H1 (cell line): ENCODE data around the gene SIM2. TPM values are rescaled to one million over a fixed set of nuclear protein-coding genes. Genes with fewer than 3 reads are reported as not detected.

Experiments
- CTCF ChIA-PET: fragments of 300-600 bp; sonication (Branson Sonifier 250); formaldehyde crosslinking; loops from one replicate; lab custom pipeline; 2021; ENCODE audit not compliant: partially characterized antibody; lab: Charles Lee
- POLR2A ChIA-PET: fragments of 300-600 bp; sonication (Branson Sonifier 250); formaldehyde crosslinking; loops from one replicate; lab custom pipeline; 2021; ENCODE audit warnings: inconsistent platforms; ENCODE audit not compliant: partially characterized antibody; lab: Charles Lee
- DNase-seq, 2 experiments: peaks; one replicate each; pipeline versions ENCODE4 v3.0.0 to v3.0.0-alpha.2; 2010 to 2022; ENCODE audit warnings: low spot score in 2 of 2, low read depth in 1 of 2, mixed read lengths in 1 of 2
- FAIRE-seq: peaks from 2 replicates; lab custom pipeline; 2011; peaks lifted over from hg19 to GRCh38; lab: Jason Lieb, UNC
- H2AFZ ChIP-seq: 2 replicates; pipeline ENCODE4 v1.8.1; 2012; ENCODE audit warnings: low read length, inconsistent platforms
- H2AK5ac ChIP-seq: 2 replicates; pipeline ENCODE4 v1.6.1; 2013; ENCODE audit warnings: low read depth, low read length
- H2BK120ac ChIP-seq: replicated peaks from 2 replicates; pipeline ENCODE3; 2013; ENCODE audit warnings: low read depth, low read length, inconsistent platforms
- H2BK12ac ChIP-seq: 2 replicates; pipeline ENCODE4 v1.6.1; 2013; ENCODE audit warnings: low read depth, low read length
- H2BK15ac ChIP-seq: 2 replicates; pipeline ENCODE4 v1.6.1; 2013; ENCODE audit warnings: low read length
- H2BK20ac ChIP-seq: 2 replicates; pipeline ENCODE4 v1.6.1; 2013; ENCODE audit warnings: low read length
- H2BK5ac ChIP-seq: 2 replicates; pipeline ENCODE4 v1.6.1; 2013; ENCODE audit warnings: low read depth, low read length
- H3K14ac ChIP-seq: 2 replicates; pipeline ENCODE4 v1.6.1; 2013; ENCODE audit warnings: inconsistent platforms; ENCODE audit not compliant: insufficient read length
- H3K18ac ChIP-seq: 2 replicates; pipeline ENCODE4 v1.6.1; 2013; ENCODE audit warnings: low read length; ENCODE audit errors: extremely low read depth
- H3K23ac ChIP-seq: 2 replicates; pipeline ENCODE4 v1.6.1; 2013; ENCODE audit warnings: inconsistent platforms; ENCODE audit not compliant: insufficient read length
- H3K23me2 ChIP-seq: 2 replicates; pipeline ENCODE4 v1.6.1; 2013; ENCODE audit warnings: low read depth, low read length
- H3K27ac ChIP-seq: 2 replicates; pipeline ENCODE4 v1.6.1; 2011; ENCODE audit warnings: low read depth, low read length, inconsistent platforms
- H3K27me3 ChIP-seq, 4 experiments: replicated peaks in 1 of 4; 1 replicate in 1 of 4; 2 replicates in 3 of 4; pipeline versions ENCODE4 v1.6.1 to v1.8.1; 2011 to 2013; ENCODE audit warnings: low read length in 3 of 4, mild to moderate bottlenecking in 3 of 4, inconsistent platforms in 2 of 4, mixed read lengths in 2 of 4, moderate library complexity in 1 of 4; ENCODE audit not compliant: control insufficient read depth in 3 of 4, insufficient read depth in 3 of 4; ENCODE audit errors: extremely low read depth in 1 of 4
- H3K36me3 ChIP-seq, 4 experiments: 2 replicates each; pipeline versions ENCODE4 v1.6.1 to v1.8.1; 2011 to 2013; ENCODE audit warnings: mild to moderate bottlenecking in 4 of 4, low read length in 3 of 4, moderate library complexity in 2 of 4, control low read depth in 1 of 4, inconsistent platforms in 1 of 4; ENCODE audit not compliant: insufficient read depth in 4 of 4, control insufficient read depth in 2 of 4
- H3K4ac ChIP-seq: replicated peaks from 2 replicates; pipeline ENCODE3; 2013; ENCODE audit warnings: low read length, low read depth, mixed read lengths, inconsistent platforms; ENCODE audit not compliant: insufficient read length
- H3K4me1 ChIP-seq, 4 experiments: replicated peaks in 1 of 4; 1 replicate in 1 of 4; 2 replicates in 3 of 4; pipeline versions ENCODE4 v1.6.1 to v1.8.1; 2011 to 2013; ENCODE audit warnings: low read length in 3 of 4, inconsistent platforms in 2 of 4, mixed read lengths in 1 of 4; ENCODE audit not compliant: insufficient read depth in 4 of 4, control insufficient read depth in 3 of 4
- H3K4me2 ChIP-seq, 2 experiments: 2 replicates each; pipeline versions ENCODE4 v1.6.1 to v1.8.1; 2011 to 2013; ENCODE audit warnings: low read depth in 2 of 2, low read length in 2 of 2, control low read depth in 1 of 2, inconsistent platforms in 1 of 2, mild to moderate bottlenecking in 1 of 2; ENCODE audit not compliant: insufficient read depth in 1 of 2
- H3K4me3 ChIP-seq, 4 experiments: fragments of 200-600, 300-600 bp in 1 of 4; sonication (generic), shearing (Covaris generic), sonication (Bioruptor Twin) in 1 of 4; 2 replicates each; pipeline versions ENCODE4 v1.5.1 to v1.8.1; 2011 to 2016; ENCODE audit warnings: low read length in 4 of 4, low read depth in 3 of 4, control low read depth in 2 of 4, inconsistent platforms in 2 of 4, mild to moderate bottlenecking in 2 of 4, mixed read lengths in 1 of 4, moderate library complexity in 1 of 4; ENCODE audit not compliant: insufficient read depth in 2 of 4; ENCODE audit errors: extremely low read depth in 1 of 4
- H3K56ac ChIP-seq: replicated peaks from 2 replicates; pipeline ENCODE3; 2013; ENCODE audit warnings: low read depth, mild to moderate bottlenecking, mixed read lengths, low read length, inconsistent platforms; ENCODE audit not compliant: insufficient read length
- H3K79me1 ChIP-seq: 2 replicates; pipeline ENCODE4 v1.6.1; 2013; ENCODE audit warnings: low read depth, low read length, control low read depth
- H3K79me2 ChIP-seq, 2 experiments: 2 replicates each; pipeline versions ENCODE4 v1.6.1 to v1.8.1; 2012 to 2013; ENCODE audit warnings: low read length in 2 of 2, mild to moderate bottlenecking in 2 of 2, inconsistent platforms in 1 of 2; ENCODE audit not compliant: insufficient read depth in 2 of 2, control insufficient read depth in 1 of 2
- H3K9ac ChIP-seq, 4 experiments: replicated peaks in 1 of 4; 1 replicate in 1 of 4; 2 replicates in 3 of 4; pipeline versions ENCODE4 v1.6.1 to v1.8.1; 2011 to 2013; ENCODE audit warnings: low read depth in 3 of 4, low read length in 3 of 4, control low read depth in 2 of 4, mild to moderate bottlenecking in 2 of 4, moderate library complexity in 2 of 4, inconsistent platforms in 1 of 4; ENCODE audit errors: extremely low read depth in 1 of 4
- H3K9me3 ChIP-seq, 2 experiments: 2 replicates each; pipeline versions ENCODE4 v1.6.1 to v1.8.1; 2012 to 2013; ENCODE audit warnings: mild to moderate bottlenecking in 2 of 2, moderate library complexity in 2 of 2, control low read depth in 1 of 2, inconsistent platforms in 1 of 2, low read depth in 1 of 2, low read length in 1 of 2, mixed read lengths in 1 of 2; ENCODE audit not compliant: insufficient read depth in 2 of 2
- H4K20me1 ChIP-seq, 2 experiments: replicated peaks in 1 of 2; 2 replicates each; pipeline versions ENCODE3 to v1.8.1; 2011 to 2013; ENCODE audit warnings: inconsistent platforms in 2 of 2, low read length in 2 of 2, mild to moderate bottlenecking in 1 of 2; ENCODE audit not compliant: insufficient read depth in 2 of 2, control insufficient read depth in 1 of 2
- H4K5ac ChIP-seq: 2 replicates; pipeline ENCODE4 v1.6.1; 2013; ENCODE audit warnings: low read length, low read depth, mixed read lengths, inconsistent platforms; ENCODE audit not compliant: insufficient read length
- H4K8ac ChIP-seq: 2 replicates; pipeline ENCODE4 v1.8.0; 2013; ENCODE audit warnings: mild to moderate bottlenecking, moderate library complexity, low read length, inconsistent platforms; ENCODE audit not compliant: insufficient read depth; ENCODE audit errors: extremely low read depth
- H4K91ac ChIP-seq: replicated peaks from 2 replicates; pipeline ENCODE3; 2013; ENCODE audit warnings: low read length, mixed read lengths, inconsistent platforms; ENCODE audit not compliant: insufficient read length
- EZH2 ChIP-seq: fragments of 200-600 bp; sonication (generic); IDR thresholded peaks from 2 replicates; pipeline ENCODE4 v1.7.1; 2012; ENCODE audit warnings: low read depth, mild to moderate bottlenecking, moderate library complexity, low read length, inconsistent platforms; ENCODE audit not compliant: severe bottlenecking
- HDAC2 ChIP-seq, 2 experiments: fragments of 300-600 bp in 1 of 2; sonication (generic) in 1 of 2; IDR thresholded peaks; 2 replicates each; pipeline ENCODE4 v1.6.1; 2011 to 2012; ENCODE audit warnings: low read depth in 2 of 2, low read length in 2 of 2, mild to moderate bottlenecking in 2 of 2, moderate library complexity in 2 of 2, borderline replicate concordance in 1 of 2, inconsistent platforms in 1 of 2
- JUN ChIP-seq: IDR thresholded peaks from 2 replicates; pipeline ENCODE4 v1.6.1; 2011; ENCODE audit warnings: low read depth, mild to moderate bottlenecking, improper control_type of control experiment, low read length
- MAFK ChIP-seq: IDR thresholded peaks from 2 replicates; pipeline ENCODE4 v1.6.1; 2012; ENCODE audit warnings: low read depth, mild to moderate bottlenecking, improper control_type of control experiment, low read length
- PHF8 ChIP-seq: fragments of 200-600 bp; sonication (generic); conservative IDR thresholded peaks from 2 replicates; pipeline ENCODE4 v1.7.1; 2012; ENCODE audit warnings: low read depth, mild to moderate bottlenecking, inconsistent platforms, low read length, moderate library complexity
- POLR2AphosphoS5 ChIP-seq: IDR thresholded peaks from 2 replicates; pipeline ENCODE4 v1.6.1; 2011; ENCODE audit warnings: low read depth, low read length
- RBBP5 ChIP-seq: IDR thresholded peaks from 2 replicates; pipeline ENCODE4 v1.7.1; 2012; ENCODE audit warnings: low read depth, mild to moderate bottlenecking, inconsistent platforms, low read length, moderate library complexity, borderline replicate concordance
- RXRA ChIP-seq: IDR thresholded peaks from 2 replicates; pipeline ENCODE4 v1.6.1; 2011; ENCODE audit warnings: low read depth, mild to moderate bottlenecking, low read length, moderate library complexity; ENCODE audit not compliant: insufficient read depth
- SP1 ChIP-seq: IDR thresholded peaks from 2 replicates; pipeline ENCODE4 v1.6.1; 2011; ENCODE audit warnings: low read depth, low read length
- WGBS, 2 experiments: shearing (Covaris generic) in 1 of 2; methylation state at CpG; one replicate each; pipeline versions ENCODE4 v1.1.6 to v1.1.7; 2013 to 2015; ENCODE audit warnings: low lambda C conversion rate in 2 of 2, mixed read lengths in 2 of 2, inconsistent platforms in 1 of 2, low coverage in 1 of 2, missing lambda C conversion rate in 1 of 2; ENCODE audit not compliant: insufficient replicate concordance in 2 of 2, insufficient coverage in 1 of 2, insufficient read length in 1 of 2; ENCODE audit errors: extremely low coverage in 1 of 2, missing lambda C conversion rate in 1 of 2; 5-methylcytosine and 5-hydroxymethylcytosine counted together
- polyA plus RNA-seq, 7 experiments: library from polyadenylated mRNA; depleted of rRNA in 3 of 7; stranded (reverse) in 5 of 7; unstranded in 2 of 7; fragments of >200 nt in 5 of 7; fragments of 200-250 nt in 2 of 7; gene quantifications; 1 replicate in 5 of 7; 2 replicates in 1 of 7; 4 replicates in 1 of 7; pipeline versions ENCODE4 v1.2.1 to v1.2.3, GENCODE V29; 2011 to 2013; ENCODE audit warnings: missing spikeins in 2 of 7, mixed read lengths in 2 of 7
- total RNA-seq: library from RNA; stranded (reverse); fragmentation: NEBNext Ultra II Directional; extraction: Animal tissue kit (Norgen Biotek cat#: 25700); gene quantifications from 2 replicates; pipeline ENCODE4 v1.2.1, GENCODE V29; 2021

SIM2 gene
- total and polyA plus RNA-seq, 2 of the 8 experiments (the other 6 are each of a cell fraction or from before 2014, with no cell fraction given), result 0.05 to 0.26 TPM

DNA sequence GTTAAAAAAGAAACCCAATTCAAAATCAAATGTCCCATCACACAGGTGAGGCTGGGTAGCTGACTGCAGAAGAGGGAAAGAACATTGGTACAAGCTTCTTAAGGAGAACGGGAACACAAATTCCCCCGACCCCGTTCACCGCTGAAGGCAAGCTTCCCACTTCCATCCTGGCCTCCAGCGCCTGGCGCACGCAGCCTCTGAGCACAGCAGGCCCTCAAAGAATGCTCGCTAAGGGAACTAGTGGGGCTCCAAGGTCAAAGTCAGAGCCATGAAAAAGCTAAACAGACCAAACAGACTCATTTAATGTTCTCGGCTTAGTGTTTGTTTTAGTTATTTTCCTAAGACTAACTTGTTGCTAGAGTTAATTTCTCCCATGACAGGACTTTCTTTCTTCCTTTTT, 63.7 kb downstream of the SIM2 start:
- ChIA-PET CTCF (interaction anchor here (1.2 to 2.6 kb wide), 4 partner anchors 10 to 155 kb away, joined by 3 to 9 read pairs (median 5); no protein-coding TSS in a partner anchor), POLR2A (interaction anchor here (1.6 to 1.8 kb wide), 2 partner anchors 10 to 14 kb away, joined by 4 to 5 read pairs; no protein-coding TSS in a partner anchor)
- FAIRE-seq (no peak), DNase-seq (no peak)
- H2AFZ ChIP-seq, result no peak overlapping the region
- H2BK20ac ChIP-seq, result no peak overlapping the region
- H3K27ac ChIP-seq, result no peak overlapping the region
- H3K9ac ChIP-seq, result no peak overlapping the region
- no peak overlapping the region for H3K18ac ChIP-seq
- no peak overlapping the region for H3K14ac ChIP-seq
- no peaks in the 10 kb centered on the region for H3K9me3 ChIP-seq
- no peak overlapping the region for H2BK120ac ChIP-seq
- H4K20me1 ChIP-seq, result no peaks in the 10 kb centered on the region
- H3K4me2 ChIP-seq, result no peak overlapping the region
- no peaks in the 10 kb centered on the region for H3K79me2 ChIP-seq
- no peaks in the 10 kb centered on the region for H3K27me3 ChIP-seq
- H2BK12ac ChIP-seq, result no peak overlapping the region
- H3K56ac ChIP-seq, result no peak overlapping the region
- H2BK5ac ChIP-seq, result no peak overlapping the region
- peaks cover 0 to 3% (median 1%) of the 10 kb centered on the region in 4 experiments; a peak in 2 of 7 replicates for H3K4me1 ChIP-seq
- H4K8ac ChIP-seq, result no peak overlapping the region
- H3K79me1 ChIP-seq, result no peaks in the 10 kb centered on the region
- H3K36me3 ChIP-seq, result no peaks in the 10 kb centered on the region
- no peaks in the 10 kb centered on the region for H3K23me2 ChIP-seq
- no peak overlapping the region for H2AK5ac ChIP-seq
- 93% methylated on average over 9 of the region's 9 CpGs; no CpG with 5 or more reads in 1 of the 2 experiments for WGBS, 2 experiments
- no peak overlapping the region for H3K4me3 ChIP-seq
- no peak overlapping the region for H4K91ac ChIP-seq
- no peak overlapping the region for H4K5ac ChIP-seq
- H2BK15ac ChIP-seq, result no peak overlapping the region
- H3K4ac ChIP-seq, result no peak overlapping the region
- H3K23ac ChIP-seq, result no peak overlapping the region
- TF ChIP-seq POLR2AphosphoS5 (no peak), RXRA (no peak), SP1 (no peak), MAFK (no peak), JUN (no peak), EZH2 (no peak), PHF8 (no peak), RBBP5 (no peak), HDAC2 (IDR thresholded peaks at IDR 0.05; ENCODE audit: borderline replicate concordance in 1 of 2, low read depth in 2 of 2, low read length in 2 of 2) (no peak)
